Brain microvascular endothelial cell (primary cell): ENCODE results near the gene ARHGAP10.
"Not testable (repeated sequence)": the region's sequence is repeated elsewhere in the genome, so short reads cannot be mapped to it uniquely, and the experiment has no call there.

Experiments used
- DNase-seq: peaks from one replicate; pipeline ENCODE4 v3.0.0-alpha.2; 2020
- H3K27ac ChIP-seq: fragments of 250-450 bp; sonication (Bioruptor Pico); 2 replicates; pipeline ENCODE4 v1.5.1; 2020; ENCODE audit warnings: mild to moderate bottlenecking, moderate library complexity
- H3K27me3 ChIP-seq: fragments of 250-450 bp; sonication (Bioruptor Pico); replicated peaks from 2 replicates; pipeline ENCODE4 v1.5.1; 2020; ENCODE audit warnings: mild to moderate bottlenecking
- H3K36me3 ChIP-seq: fragments of 250-450 bp; sonication (Bioruptor Pico); replicated peaks from 2 replicates; pipeline ENCODE4 v1.5.1; 2020; ENCODE audit warnings: mild to moderate bottlenecking
- H3K4me3 ChIP-seq: 2 replicates; pipeline ENCODE4 v1.5.1; 2011; ENCODE audit warnings: low read depth, mild to moderate bottlenecking, control low read depth, low read length, moderate library complexity
- CTCF ChIP-seq: IDR thresholded peaks from 2 replicates; pipeline ENCODE4 v1.5.1; 2011; ENCODE audit warnings: low read depth, mild to moderate bottlenecking, moderate library complexity, low read length, control low read depth, inconsistent platforms; ENCODE audit errors: missing control alignments
- in situ Hi-C: cut with HindIII; loops from 2 replicates; pipeline ENCODE4 v1.10.0; 2017; ENCODE audit warnings: low sequenced_read_pairs, low pct_ligation_motif_present

The ARHGAP10 gene

GRCh38 chr4:147910315-147910714 lies 178.4 kb downstream of the ARHGAP10 start:
- TF ChIP-seq CTCF, result no peak
- in situ Hi-C loops, result no loop called here
- Histone ChIP-seq H3K4me3 (no peak overlapping the region), H3K36me3 (peaks cover 18% of the 10 kb centered on the region), H3K27ac (no peak overlapping the region), H3K27me3 (no peaks in the 10 kb centered on the region)
- DNase-seq, result no peak

- H3K27ac ChIP-seq, H3K27me3 ChIP-seq, DNase-seq, in situ Hi-C loops, H3K4me3 ChIP-seq: not testable (repeated sequence)
- peaks cover 20% of the 10 kb centered on the region for H3K36me3 ChIP-seq
Observed at GRCh38 chr4:147912106-147912505, 180.2 kb downstream of the ARHGAP10 start.

GRCh38 chr4:147913137-147913536 lies 181.2 kb downstream of the ARHGAP10 start:
- TF ChIP-seq CTCF, result no peak
- Histone ChIP-seq H3K27ac (no peak overlapping the region), H3K36me3 (peaks cover 20% of the 10 kb centered on the region), H3K4me3 (no peak overlapping the region), H3K27me3 (no peaks in the 10 kb centered on the region)
- no peak for DNase-seq
- in situ Hi-C loops, result no loop called here

GRCh38 chr4:147916351-147916750 lies 184.5 kb downstream of the ARHGAP10 start:
- peaks cover 17% of the 10 kb centered on the region for H3K36me3 ChIP-seq
- H3K4me3 ChIP-seq, result no peak overlapping the region
- DNase-seq, result no peak
- in situ Hi-C loops, result no loop called here
- no peak overlapping the region for H3K27ac ChIP-seq
- no peak for TF ChIP-seq CTCF
- H3K27me3 ChIP-seq, result no peaks in the 10 kb centered on the region

GRCh38 chr4:147923381-147923780 lies 191.5 kb downstream of the ARHGAP10 start:
- DNase-seq, result no peak
- no peak for TF ChIP-seq CTCF
- Histone ChIP-seq H3K36me3 (peaks cover 4% of the 10 kb centered on the region), H3K27me3 (no peaks in the 10 kb centered on the region), H3K4me3 (no peak overlapping the region), H3K27ac (no peak overlapping the region)
- in situ Hi-C loops, result no loop called here

GRCh38 chr4:147923854-147924253 lies 192.0 kb downstream of the ARHGAP10 start:
- no peak for TF ChIP-seq CTCF
- H3K27me3 ChIP-seq, result no peaks in the 10 kb centered on the region
- in situ Hi-C loops, result no loop called here

More at GRCh38 chr4:147923854-147924253, 192.0 kb downstream of the ARHGAP10 start:
- no peak for DNase-seq
- Histone ChIP-seq H3K27ac (no peak overlapping the region), H3K36me3 (peaks cover 4% of the 10 kb centered on the region), H3K4me3 (no peak overlapping the region)
